Panc1 (cell line): ENCODE measurements around the gene TIAM2. TPM values are rescaled to one million over a fixed set of nuclear protein-coding genes. Genes with fewer than 3 reads are reported as not detected.
A peak's percentile ranks its signal among the peaks of the same experiment; 100 is the strongest.

Experiments
- ATAC-seq: fragments of 200-7000 bp; cut with Tn5 transposase; 2 replicates; pipeline ENCODE4 v1.9.1; 2020; ENCODE audit warnings: mild to moderate bottlenecking, moderate library complexity
- BruUV-seq: library from RNA; stranded (reverse); fragments of 400-500 nt; replicated peaks from 2 replicates; lab custom pipeline; 2021; lab: Mats Ljungman, UMichigan
- CTCF ChIA-PET: fragments of 300-600 bp; sonication (Branson Sonifier 250); formaldehyde crosslinking; loops from one replicate; lab custom pipeline; 2022; ENCODE audit warnings: antibody characterized with exemption; lab: Charles Lee
- POLR2A ChIA-PET: fragments of 300-600 bp; sonication (Branson Sonifier 250); formaldehyde crosslinking; loops from one replicate; lab custom pipeline; 2022; ENCODE audit warnings: antibody characterized with exemption; lab: Charles Lee
- DNase-seq: peaks from one replicate; pipeline ENCODE4 v3.0.0-alpha.2; 2010; ENCODE audit warnings: low read depth, low spot score
- H3K27ac ChIP-seq: 2 replicates; pipeline ENCODE4 v1.5.1; 2011; ENCODE audit warnings: mild to moderate bottlenecking, low read length, inconsistent platforms
- H3K27me3 ChIP-seq: fragments of 200-500 bp; sonication (Bioruptor generic); 2 replicates; pipeline ENCODE4 v1.6.0; 2014; ENCODE audit warnings: low read length, inconsistent platforms; ENCODE audit not compliant: control insufficient read depth, insufficient read depth
- H3K36me3 ChIP-seq: fragments of 200-500 bp; sonication (Bioruptor generic); 2 replicates; pipeline ENCODE4 v1.5.1; 2014; ENCODE audit warnings: inconsistent platforms, mild to moderate bottlenecking, low read length, moderate library complexity; ENCODE audit not compliant: control insufficient read depth, insufficient read depth
- H3K4me1 ChIP-seq: 2 replicates; pipeline ENCODE4 v1.5.1; 2011; ENCODE audit warnings: inconsistent platforms, mild to moderate bottlenecking, low read length, moderate library complexity; ENCODE audit not compliant: control insufficient read depth, insufficient read depth
- H3K4me3 ChIP-seq, 2 experiments: 2 replicates each; pipeline ENCODE4 v1.5.1; 2011 to 2012; ENCODE audit warnings: low read depth in 2 of 2, low read length in 2 of 2, mild to moderate bottlenecking in 2 of 2, inconsistent platforms in 1 of 2, moderate library complexity in 1 of 2
- H3K9me3 ChIP-seq: fragments of 200-500 bp; sonication (Bioruptor generic); 2 replicates; pipeline ENCODE4 v1.5.1; 2014; ENCODE audit warnings: low read depth, mild to moderate bottlenecking, inconsistent platforms, low read length, moderate library complexity; ENCODE audit not compliant: control insufficient read depth, insufficient read depth
- CTCF ChIP-seq: fragments of 450-650 bp; IDR thresholded peaks from 2 replicates; pipeline ENCODE4 v1.5.1; 2017; ENCODE audit warnings: mild to moderate bottlenecking
- POLR2AphosphoS5 ChIP-seq: IDR thresholded peaks from 2 replicates; pipeline ENCODE4 v1.6.1; 2012; ENCODE audit warnings: mild to moderate bottlenecking, low read depth, low read length, moderate library complexity
- REST ChIP-seq, 2 experiments: IDR thresholded peaks; 2 replicates each; pipeline ENCODE4 v1.6.1; 2011 to 2012; ENCODE audit warnings: low read depth in 2 of 2, control low read depth in 1 of 2, low read length in 1 of 2, mild to moderate bottlenecking in 1 of 2, moderate library complexity in 1 of 2; ENCODE audit not compliant: insufficient read depth in 1 of 2
- SIN3A ChIP-seq: IDR thresholded peaks from 2 replicates; pipeline ENCODE4 v1.6.1; 2012; ENCODE audit warnings: low read depth, mild to moderate bottlenecking, low read length, moderate library complexity, borderline replicate concordance; ENCODE audit not compliant: insufficient read depth
- TCF7L2 ChIP-seq: IDR thresholded peaks from 2 replicates; pipeline ENCODE4 v1.6.1; 2011; ENCODE audit warnings: mild to moderate bottlenecking, low read depth, low read length, inconsistent platforms
- in situ Hi-C: cut with HindIII; loops from 2 replicates; pipeline ENCODE4 v1.10.0; 2016; ENCODE audit warnings: low sequenced_read_pairs, low pct_unique_long_range_greater_than_20kb
- intact Hi-C: fragments of 100-400 bp; cut with micrococcal nuclease; formaldehyde crosslinking; loops from one replicate; pipeline ENCODE4 v1.10.0; 2022; ENCODE audit not compliant: unreplicated experiment
- total RNA-seq: library from RNA; stranded (reverse); gene quantifications from one replicate; pipeline ENCODE4 v1.2.1, GENCODE V29; 2021; ENCODE audit not compliant: unreplicated experiment

Gene TIAM2
- total RNA-seq, 1 experiment from 2014 or later = 14.9 TPM

- H3K9me3 ChIP-seq = no peaks in the 10 kb centered on the region
- ATAC-seq (no peak), DNase-seq (no peak)
- in situ Hi-C loops (no loop called here), intact Hi-C loops (no loop called here)
- no peak overlapping the region for H3K27ac ChIP-seq
- H3K4me3 ChIP-seq = no peak overlapping the region
- H3K4me1 ChIP-seq = no peaks in the 10 kb centered on the region
- no TSS peak for BruUV-seq
- ChIA-PET POLR2A (no interaction called here), CTCF (no interaction called here)
- peaks cover 14% of the 10 kb centered on the region for H3K36me3 ChIP-seq
- 0 out of 2 replicates have a peak, but pooled peaks have one; percentile 15 for TF ChIP-seq CTCF
- no peak for TF ChIP-seq POLR2AphosphoS5
- H3K27me3 ChIP-seq = no peaks in the 10 kb centered on the region
Observed at GRCh38 chr6:155287762-155288161, 292.6 kb downstream of the TIAM2 start.

GRCh38 chr6:155290491-155290890, 295.4 kb downstream of the TIAM2 start:
- H3K36me3 ChIP-seq = no peaks in the 10 kb centered on the region; the same call in 1 of the 2 replicates
- no TSS peak for BruUV-seq
- no peak for DNase-seq
- H3K4me3 ChIP-seq = no peak overlapping the region
- ChIA-PET CTCF (no interaction called here), POLR2A (interaction anchor here (0.6 kb wide), 1 partner anchor 312 kb away, joined by 8 read pairs; no protein-coding TSS in a partner anchor)
- no peak for ATAC-seq
- intact Hi-C loops (no loop called here), in situ Hi-C loops (no loop called here)
- H3K27ac ChIP-seq = no peak overlapping the region
- no peaks in the 10 kb centered on the region for H3K4me1 ChIP-seq
- TF ChIP-seq CTCF (no peak), REST (IDR thresholded peaks at IDR 0.05; ENCODE audit: insufficient read depth in 1 of 2, low read depth in 2 of 2, low read length in 1 of 2) (no peak), TCF7L2 (no peak), POLR2AphosphoS5 (no peak), SIN3A (no peak)
- H3K27me3 ChIP-seq = no peaks in the 10 kb centered on the region
- no peaks in the 10 kb centered on the region for H3K9me3 ChIP-seq
